CD8-positive, alpha-beta memory T cell (primary cell): ENCODE measurements around the gene HNRNPA2B1. TPM values are rescaled to one million over a fixed set of nuclear protein-coding genes. Genes with fewer than 3 reads are reported as not detected.

Experiments
- polyA plus RNA-seq: library from polyadenylated mRNA; unstranded; fragments of 300-500 nt; fragmentation: Illumina TruSeq; gene quantifications from one replicate; pipeline ENCODE4 v1.2.3, GENCODE V29; 2021
- total RNA-seq, 2 experiments: library from RNA; stranded (reverse); gene quantifications; one replicate each; pipeline ENCODE4 v1.2.3, GENCODE V29; 2021

Gene HNRNPA2B1
- total and polyA plus RNA-seq, 3 experiments from 2014 or later, result 742 to 966 (median 950) TPM

Other genes starting within 250 kb of the HNRNPA2B1 start
- 10 to 100 TPM; 43.5 to 47.4 TPM for gene NFE2L3, start 48.5 kb downstream of the HNRNPA2B1 start, total RNA-seq
- 6.5 TPM for gene NFE2L3, start 48.5 kb downstream of the HNRNPA2B1 start, polyA plus RNA-seq
- gene CBX3, start 999 bp upstream of the HNRNPA2B1 start, total RNA-seq, result 100 to 1,000 TPM; 293 to 296 TPM
- gene CBX3, start 999 bp upstream of the HNRNPA2B1 start, polyA plus RNA-seq, result 107 TPM
- 10 to 100 TPM; 40.5 to 45.0 TPM for gene SNX10, start 91.1 kb upstream of the HNRNPA2B1 start, total RNA-seq
- gene SNX10, start 91.1 kb upstream of the HNRNPA2B1 start, polyA plus RNA-seq, result 30.9 TPM